GM18870 (cell line): ENCODE results near the gene LINC00305.

Source experiments
- ATAC-seq: cut with Tn5 transposase; IDR thresholded peaks from one replicate; pipeline ENCODE4 v1.9.1; 2021; ENCODE audit warnings: moderate library complexity; ENCODE audit not compliant: unreplicated experiment

The LINC00305 gene

DNA sequence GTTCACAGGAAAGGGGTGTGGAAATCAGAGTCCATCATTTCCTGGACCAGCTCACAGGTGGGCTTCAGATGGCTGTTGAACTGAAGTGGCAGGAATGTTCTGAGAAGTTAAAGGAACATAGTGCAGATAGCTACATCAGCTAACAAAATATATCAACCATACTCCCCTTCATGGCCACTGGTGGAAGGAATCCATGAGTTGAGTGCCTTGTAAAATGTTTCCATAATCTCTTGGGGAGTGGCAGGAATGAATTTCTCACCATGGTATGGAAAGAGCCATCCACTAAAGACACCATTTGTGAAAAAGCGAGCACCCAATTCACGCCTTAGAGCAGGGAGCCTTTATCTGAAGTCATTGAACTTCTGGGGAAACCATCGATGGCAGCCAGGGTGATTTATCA, at the start of gene LINC00305:
TSS of gene LINC00305 (minus strand) at position 101 of the 400 bp plus-strand sequence.
- no peak for ATAC-seq

DNA sequence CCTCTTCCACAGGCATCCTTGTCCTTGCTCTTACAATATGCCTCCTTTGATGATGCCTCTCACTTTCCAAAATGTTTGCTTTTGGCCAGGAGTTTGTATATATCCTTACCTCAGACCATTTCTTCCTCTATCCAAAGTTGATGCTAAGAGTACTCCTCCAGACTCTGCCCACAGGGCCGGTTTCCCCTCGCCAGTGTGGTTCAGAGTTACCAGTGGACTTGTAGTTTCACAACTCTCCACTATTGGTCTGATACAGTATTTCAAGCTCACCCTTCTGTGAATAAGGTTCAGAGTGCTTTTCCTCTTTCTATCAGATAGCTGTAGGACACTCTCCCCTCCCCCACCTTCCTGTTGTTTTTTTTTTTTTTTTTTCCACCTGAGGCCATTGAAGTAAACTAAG, 42.2 kb upstream of the LINC00305 start:
- ATAC-seq = no peak

DNA sequence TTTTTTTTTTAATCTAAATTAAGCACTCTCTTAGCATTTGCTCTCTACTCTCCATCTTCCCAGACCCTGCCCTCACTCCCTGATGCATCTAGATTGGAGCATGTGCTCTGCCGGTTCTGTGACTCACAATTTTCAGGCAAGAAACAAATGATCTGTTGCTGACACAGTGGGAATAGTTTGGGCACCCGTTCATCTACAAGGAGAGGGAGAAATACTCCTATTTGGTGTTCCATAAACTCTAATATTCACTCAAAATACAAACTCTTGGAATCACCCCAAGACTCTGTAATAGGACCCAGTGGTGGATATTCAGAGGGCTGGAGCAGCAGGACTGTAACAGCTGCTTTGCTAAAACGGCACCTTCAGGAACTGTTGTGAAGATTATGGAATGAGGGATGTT, 37.1 kb upstream of the LINC00305 start:
- ATAC-seq = no peak

DNA sequence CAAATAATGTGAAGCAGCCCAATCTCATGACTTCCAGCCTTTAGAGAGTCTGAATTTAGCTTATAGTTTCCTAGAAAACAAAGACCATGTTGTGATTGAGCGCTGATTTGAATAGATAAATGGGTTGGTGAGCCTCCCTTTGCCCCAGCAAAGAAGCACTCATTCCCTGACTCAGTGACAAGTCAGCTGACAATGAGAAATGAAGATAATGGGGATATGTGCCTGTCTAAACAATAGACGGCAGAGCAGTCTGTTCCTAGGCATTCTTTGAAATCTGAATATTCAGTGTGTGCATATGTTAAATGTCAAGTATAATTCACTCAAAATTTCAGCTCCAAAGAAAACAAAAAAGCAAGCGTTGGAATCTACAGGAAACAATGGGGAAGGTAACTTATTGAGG, 34.8 kb upstream of the LINC00305 start:
- no peak for ATAC-seq

DNA sequence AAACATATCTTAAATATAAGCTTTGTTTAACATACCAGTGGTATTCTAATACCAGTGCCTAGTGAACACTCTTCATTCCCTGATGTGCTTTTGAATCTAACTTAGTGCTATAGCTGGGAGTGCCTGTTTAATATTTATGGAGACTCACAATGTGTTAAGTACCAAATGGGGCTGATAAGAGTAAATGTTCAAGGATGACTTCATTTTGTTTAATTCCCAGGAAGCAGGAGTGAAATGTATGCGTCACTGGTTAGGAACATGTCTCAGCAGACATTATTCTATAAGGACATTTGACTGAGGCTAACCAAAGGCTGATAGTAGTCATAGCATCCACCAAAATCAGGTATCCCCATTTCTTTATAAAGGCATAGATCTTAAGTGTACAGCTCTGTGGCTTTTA, 31.7 kb upstream of the LINC00305 start:
- no peak for ATAC-seq

DNA sequence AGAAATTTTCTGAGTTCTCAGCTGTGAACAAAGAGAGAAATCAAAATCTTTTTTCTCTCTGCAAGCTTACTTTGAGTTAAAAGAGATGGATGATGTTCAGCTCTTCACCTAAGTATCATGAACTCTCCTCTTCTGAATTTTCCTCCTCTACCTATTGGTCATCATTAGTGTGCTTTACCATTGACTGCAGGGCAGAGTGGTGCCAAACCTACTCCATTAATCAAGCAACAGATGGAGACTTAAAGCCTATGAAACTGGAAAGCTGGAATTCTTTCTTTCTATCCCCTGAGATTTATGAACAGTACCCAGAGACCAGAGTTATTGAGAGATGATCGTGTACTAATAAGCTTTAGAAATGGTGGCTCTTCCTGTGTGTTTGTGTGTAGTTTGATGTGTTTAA, 31.3 kb upstream of the LINC00305 start:
- no peak for ATAC-seq

DNA sequence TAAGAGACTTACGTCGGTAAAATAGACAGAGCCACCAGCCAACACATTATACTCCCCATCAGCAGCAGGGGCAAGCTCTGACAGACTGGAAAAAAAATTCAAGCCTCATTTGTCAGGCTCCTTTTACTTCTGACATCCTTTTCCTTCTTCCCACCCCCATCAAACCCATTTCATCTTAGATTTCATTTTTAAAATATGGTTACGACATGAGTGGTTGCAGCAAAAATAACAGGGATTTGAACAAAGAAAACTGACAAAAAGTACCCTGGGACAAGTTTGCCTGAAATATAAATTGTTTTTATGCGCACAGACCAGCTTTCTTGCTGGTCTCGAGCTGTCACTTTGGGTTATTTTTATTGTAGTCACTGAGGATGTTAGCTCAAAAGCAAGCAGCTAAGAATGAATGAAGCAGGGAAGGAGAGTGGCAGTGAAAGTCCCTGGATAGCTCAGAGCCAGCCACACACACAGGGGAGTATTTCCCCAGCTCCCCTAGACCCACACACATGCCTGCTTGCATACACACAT, 30.7 kb upstream of the LINC00305 start:
- no peak for ATAC-seq

DNA sequence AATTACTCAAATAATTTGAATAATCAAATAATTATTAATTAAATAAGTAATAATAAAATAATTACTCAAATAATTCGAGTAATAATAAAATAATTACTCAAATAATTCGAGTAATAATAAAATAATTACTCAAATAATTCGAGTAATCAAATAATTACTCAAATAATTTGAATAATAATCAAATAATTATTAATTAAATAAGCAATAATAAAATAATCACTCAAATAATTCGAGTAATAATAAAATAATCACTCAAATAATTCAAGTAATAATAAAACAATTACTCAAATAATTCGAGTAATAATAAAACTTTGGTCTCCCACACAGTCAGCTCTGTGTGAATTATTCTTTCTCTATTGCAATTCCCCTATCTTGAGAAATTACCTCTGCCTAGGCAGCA, 30.0 kb upstream of the LINC00305 start:
- ATAC-seq = no peak

DNA sequence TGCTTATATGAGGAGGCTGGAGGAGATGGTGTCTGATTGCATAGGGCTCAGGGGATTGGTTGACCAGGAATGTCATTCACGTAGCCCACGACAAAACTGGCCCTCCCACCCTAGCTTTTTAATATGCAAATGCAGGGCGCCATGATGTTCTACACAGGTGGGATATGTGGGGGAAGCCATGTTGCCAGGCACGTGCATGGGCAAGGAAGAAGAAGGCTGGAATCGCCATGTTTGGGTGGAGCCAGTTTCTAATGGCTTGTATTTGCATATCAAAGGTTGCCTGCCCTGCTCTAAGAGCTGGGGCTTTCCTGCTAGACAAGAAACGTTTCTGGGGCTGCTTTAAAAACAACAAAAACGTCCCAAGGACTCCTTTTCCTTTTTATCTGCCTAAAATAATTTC, 26.5 kb upstream of the LINC00305 start:
- no peak for ATAC-seq

DNA sequence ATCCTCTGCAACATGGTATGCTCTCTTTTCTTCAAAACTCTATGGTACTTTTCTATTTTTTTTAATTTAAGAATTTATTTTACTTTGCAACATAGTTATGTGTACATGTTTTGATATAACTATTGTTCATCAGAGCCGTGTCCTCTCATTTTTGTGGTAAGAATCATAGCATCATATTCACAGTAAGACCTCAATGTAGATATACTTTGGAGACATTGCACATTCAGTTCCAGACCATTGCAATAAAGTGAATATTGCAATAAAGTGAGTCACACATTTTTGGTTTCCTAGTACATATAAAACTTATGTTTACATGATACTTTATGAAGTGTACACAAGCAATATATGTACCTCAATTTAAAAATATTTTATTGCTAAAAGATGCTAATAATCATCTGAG, 22.7 kb upstream of the LINC00305 start:
- ATAC-seq = no peak

DNA sequence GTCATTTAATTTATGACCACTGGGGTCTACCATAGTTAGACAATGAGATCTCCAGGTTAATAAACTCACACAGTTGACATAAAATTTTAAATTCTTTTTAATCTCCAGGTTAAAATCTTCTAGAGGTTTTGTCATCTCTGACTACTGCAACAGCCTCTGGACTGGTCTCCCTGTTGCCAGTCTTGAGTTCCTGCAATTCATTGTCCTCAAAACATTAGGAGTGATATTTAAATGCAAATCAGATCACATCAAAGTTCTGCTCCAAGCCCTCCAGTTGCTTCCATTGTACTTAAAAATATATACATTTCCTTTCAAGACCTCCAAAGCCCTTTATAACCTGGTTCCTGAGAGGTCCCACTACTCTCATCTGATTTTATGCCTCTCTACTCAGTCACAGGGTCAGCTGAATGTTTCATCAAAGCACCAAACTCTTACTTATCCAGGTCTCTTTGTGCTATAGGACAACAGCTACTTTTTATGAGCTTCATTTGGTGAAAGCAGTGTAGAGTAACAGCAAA, 18.6 kb upstream of the LINC00305 start:
- no peak for ATAC-seq

DNA sequence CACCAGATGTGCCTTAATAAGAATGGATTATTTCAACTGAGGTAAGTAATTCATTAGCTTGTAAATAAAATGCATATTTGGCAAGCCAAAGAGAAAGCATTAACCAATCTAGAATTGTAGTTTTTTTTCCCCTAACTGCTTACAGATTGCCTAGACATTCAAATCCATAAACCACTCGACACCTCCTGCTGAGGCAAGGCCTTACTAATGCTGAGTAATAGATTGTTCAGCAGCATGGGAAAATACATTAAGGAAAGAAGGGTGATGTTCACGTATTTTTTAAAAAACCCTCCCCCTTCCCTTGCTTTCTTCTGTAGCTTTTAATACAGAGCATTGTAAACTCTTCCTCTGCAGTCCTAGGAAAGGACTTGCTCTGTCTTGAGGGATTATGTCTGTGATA, 17.0 kb upstream of the LINC00305 start:
- no peak for ATAC-seq

DNA sequence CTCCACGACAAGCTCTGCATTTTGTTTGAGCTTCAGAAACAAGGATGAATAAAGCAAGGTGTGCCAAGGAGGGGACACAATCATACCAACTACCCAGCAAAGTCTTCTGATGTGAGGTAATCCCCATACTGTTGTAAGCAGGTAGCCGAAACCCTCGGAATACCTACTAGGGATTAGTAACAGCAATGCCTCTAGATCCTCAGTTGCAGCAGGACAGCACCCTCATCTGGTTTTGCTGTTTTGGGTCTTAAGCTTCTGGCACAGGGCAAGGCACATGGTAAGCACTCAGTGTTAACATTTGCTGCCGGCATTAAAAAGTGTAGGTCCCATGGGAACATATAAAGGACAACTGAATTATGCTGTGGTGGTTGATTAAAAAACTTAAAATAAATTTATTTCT, 16.0 kb upstream of the LINC00305 start:
- ATAC-seq = no peak

DNA sequence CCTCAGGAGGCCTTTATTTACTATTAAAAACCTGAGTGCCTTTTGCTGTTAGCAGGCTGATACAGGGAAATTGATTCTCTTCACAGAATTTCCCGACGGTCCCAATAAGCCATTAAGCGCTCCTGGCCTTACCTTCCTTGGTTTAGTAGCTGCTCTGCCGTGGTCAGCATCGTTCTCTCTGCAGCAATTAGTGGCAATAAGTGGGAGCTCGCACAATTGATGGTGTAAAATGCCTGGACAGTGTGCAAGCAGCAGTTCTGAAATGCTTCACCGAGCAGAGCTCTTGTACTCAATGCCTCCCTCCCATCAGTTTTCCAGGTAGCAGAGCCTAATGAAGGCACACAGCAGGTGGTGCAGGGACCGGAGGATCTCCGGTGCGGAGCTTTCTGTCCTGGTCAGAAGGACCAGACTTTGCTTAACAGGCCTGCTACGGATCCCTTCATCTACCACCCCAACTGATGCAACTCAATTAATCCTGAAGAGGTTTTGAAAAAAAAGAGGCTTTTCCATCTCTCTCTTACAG, 1.1 kb upstream of the LINC00305 start:
- ATAC-seq = no peak

DNA sequence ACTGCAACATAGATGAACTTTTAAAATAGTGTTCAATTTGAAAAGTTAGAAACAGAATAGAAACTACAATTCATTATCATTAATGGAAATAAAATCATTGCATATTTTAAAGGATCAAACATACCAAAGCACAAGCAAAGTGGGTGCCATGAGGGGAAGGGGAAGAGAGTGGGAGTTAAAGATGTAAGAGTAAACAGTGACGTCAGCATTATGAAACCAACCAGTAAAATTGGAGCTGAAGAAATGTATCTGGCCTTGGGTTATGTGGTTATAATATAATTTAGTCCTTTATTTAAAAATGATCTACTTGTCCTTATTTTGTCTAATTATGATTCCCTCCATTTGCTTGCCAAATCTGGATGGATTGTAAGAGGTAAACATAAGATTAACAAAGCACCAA, 6.0 kb downstream of the LINC00305 start:
- no peak for ATAC-seq

DNA sequence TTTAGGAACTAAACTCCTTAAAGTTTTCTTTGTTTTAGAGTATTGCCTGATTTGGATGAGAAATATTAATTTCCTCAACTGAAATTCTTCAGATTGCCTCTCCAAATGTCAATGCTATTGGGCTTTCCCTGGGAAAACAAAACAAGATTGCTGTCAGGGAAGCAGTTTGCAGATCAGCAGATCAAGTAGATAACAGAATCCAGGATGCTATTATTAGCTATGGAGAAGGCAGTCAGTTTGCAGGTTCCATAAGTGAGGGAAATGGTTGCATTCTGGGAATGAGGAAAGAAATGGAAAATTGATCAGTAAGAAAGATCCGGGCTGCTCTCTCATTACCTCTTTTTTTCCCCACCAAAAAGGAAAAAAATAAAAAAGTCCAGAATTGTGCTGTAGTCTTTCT, 11.0 kb downstream of the LINC00305 start:
- no peak for ATAC-seq

DNA sequence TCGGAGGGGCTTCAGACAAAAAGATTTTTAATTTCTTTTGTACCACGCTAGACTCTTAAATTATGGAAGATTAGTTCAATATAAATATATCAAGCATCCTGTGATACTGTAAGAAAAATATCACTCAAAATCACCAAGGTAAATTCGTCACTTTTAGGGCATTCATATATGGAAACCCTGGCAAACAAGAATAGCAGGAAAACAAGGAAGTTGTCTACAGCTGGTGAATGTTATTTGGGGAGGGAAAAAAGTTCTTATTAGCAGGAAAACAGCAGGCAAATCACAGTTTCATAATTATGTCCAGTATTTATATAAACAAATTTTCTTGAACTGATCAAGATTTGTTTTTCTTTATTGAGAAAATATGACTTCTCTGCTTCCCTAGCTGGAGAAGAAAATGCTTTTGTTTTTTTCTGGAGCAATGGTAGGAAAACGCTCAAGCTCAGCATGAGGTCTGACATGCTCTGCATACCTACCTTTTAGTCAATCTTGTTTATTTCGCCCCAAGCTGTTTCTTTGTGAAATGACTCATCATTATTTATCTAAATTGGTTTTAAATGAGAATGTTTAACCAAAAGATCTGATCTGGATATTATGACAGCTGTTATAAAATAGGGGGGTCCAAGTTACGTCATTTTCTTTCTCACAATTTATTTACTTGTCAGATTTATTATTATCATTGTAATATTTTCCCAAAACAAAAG, 14.7 kb downstream of the LINC00305 start:
- no peak for ATAC-seq

DNA sequence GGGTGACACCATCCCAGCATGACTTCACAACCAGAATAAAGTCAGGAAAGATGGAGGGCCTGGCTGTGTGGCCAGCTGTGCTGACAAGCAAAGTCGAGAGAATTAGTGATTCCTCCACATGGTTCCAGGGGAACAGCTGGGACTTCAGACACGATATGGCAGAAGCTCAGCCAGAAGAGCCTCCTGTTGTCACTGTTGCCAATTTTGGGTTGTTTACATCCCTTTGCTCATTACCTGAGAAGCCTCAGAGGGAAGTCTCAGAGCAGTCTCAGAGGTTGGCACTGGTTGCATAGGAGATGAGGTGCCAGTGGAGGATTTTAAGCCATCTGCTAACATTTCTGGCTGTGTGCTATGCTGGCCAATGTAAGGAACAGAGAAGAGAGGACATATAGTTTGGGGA, 16.0 kb downstream of the LINC00305 start:
- ATAC-seq = no peak

DNA sequence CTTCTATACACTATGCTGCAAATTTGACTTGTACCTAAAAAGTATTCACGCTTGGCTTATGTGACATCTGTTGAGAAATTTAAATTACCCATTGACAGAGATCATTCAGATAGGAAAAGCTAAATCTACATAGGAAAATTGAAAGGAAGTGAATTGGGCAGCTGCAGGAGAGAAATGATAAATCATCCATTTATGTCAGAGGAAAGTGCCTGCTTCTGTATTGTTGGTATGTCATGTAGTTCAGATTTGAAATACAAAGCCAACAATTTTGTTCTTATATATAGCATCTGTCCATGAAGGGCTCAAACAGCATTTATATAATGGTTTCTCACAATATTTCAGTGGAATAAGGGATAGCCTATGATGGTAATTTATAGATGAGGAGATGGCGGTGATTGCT, 17.6 kb downstream of the LINC00305 start:
- ATAC-seq = no peak

DNA sequence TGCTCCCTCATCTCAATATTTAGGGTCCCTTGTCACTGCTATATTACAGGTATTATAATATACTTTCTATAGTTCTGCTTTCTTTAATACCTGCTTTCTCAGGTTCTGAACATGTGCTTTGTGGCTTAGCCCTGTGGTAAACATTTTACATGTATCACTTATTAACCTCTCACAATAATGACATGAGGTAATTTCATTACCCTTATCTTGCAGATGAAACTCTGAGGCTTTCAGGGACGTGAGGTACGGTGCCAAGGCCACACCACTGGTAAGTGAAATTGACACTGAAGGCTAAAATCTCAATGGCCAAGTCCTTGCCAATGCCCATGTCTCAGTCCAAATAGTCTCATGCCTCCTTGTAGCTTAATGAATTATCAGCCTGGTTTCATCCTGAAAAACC, 21.7 kb downstream of the LINC00305 start:
- ATAC-seq = peak; percentile 74

DNA sequence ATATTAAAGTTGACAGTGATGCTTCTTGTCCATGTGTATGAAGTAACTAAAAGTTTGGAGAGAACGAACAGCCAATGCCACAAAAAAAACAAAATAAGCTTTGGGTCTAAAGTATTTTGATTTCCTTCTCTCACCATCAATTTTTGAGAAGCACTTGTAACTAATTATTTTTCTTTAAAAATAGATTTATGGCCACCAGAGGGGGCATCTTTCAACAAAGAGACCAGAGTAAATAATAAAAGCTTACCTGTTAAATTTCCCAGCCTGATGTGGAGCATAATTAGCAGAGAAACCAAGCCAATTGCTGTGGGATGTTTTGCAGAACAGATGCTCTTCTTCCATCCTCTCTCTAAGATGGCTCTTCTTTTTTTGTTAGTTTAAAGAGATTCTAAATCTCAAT, 29.0 kb downstream of the LINC00305 start:
- ATAC-seq = no peak

DNA sequence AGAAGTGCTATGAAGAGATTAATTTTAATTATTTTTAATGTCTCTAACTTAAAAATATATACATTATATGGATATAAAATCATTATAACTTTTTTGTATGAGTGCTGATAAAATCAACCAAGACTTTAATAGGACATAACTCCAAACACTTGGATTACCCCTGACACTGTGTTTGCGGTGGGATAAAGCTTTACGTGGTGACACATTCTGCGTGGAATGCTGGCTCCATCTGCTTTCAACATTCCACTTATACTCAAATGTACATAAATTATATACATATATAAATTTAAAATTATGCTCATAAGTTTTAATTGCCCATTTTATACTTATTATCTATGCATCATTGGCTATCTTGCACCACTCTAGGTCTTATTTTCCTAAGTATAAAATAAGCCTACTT, 30.5 kb downstream of the LINC00305 start:
- no peak for ATAC-seq
